K562 (cell line): ENCODE data around the gene CFAP251. TPM values are rescaled to one million over a fixed set of nuclear protein-coding genes. Genes with fewer than 3 reads are reported as not detected.
A peak's percentile ranks its signal among the peaks of the same experiment; 100 is the strongest.

ENCODE experiments used
- ATAC-seq: fragments of 200-7000 bp; cut with Tn5 transposase; 3 replicates; pipeline ENCODE4 v1.9.1; 2020; ENCODE audit warnings: moderate library complexity
- BruUV-seq: library from RNA; stranded (reverse); fragments of 400-500 nt; replicated peaks from 2 replicates; lab custom pipeline; 2021; lab: Mats Ljungman, UMichigan
- CTCF ChIA-PET: fragments of 300-600 bp; formaldehyde crosslinking; extraction: SDS; loops from one replicate; lab custom pipeline; 2021; ENCODE audit warnings: low intra/inter-chr PET ratio; lab: Yijun Ruan, JAX
- POLR2A ChIA-PET: fragments of 300-600, 350-650 bp; sonication (Branson Sonifier 250); formaldehyde crosslinking; extraction: SDS; loops from one replicate; lab custom pipeline; 2021; ENCODE audit warnings: antibody characterized with exemption, inconsistent platforms; lab: Yijun Ruan, JAX
- DNase-seq, 4 experiments: peaks; one replicate each; pipeline versions ENCODE4 v3.0.0 to v3.0.0-alpha.2; 2011 to 2018; ENCODE audit warnings: low spot score in 3 of 4, mixed read lengths in 3 of 4; ENCODE audit errors: extremely low read depth in 1 of 4
- FAIRE-seq: peaks from 2 replicates; lab custom pipeline; 2011; peaks lifted over from hg19 to GRCh38; lab: Jason Lieb, UNC
- H2AFZ ChIP-seq: 2 replicates; pipeline ENCODE4 v1.6.0; 2011; ENCODE audit warnings: low read depth, low read length, control low read depth, inconsistent platforms
- H3K27ac ChIP-seq: fragments of 200-600 bp; 3 replicates; pipeline ENCODE4 v1.8.0; 2011; ENCODE audit warnings: low read depth, mild to moderate bottlenecking, control low read depth, inconsistent platforms, low read length, moderate library complexity, mixed read lengths; ENCODE audit errors: extremely low read depth
- H3K27me3 ChIP-seq, 2 experiments: fragments of 300-600 bp in 1 of 2; 2 replicates in 1 of 2; 3 replicates in 1 of 2; pipeline versions ENCODE4 v1.6.0 to v1.8.0; 2011; ENCODE audit warnings: inconsistent platforms in 2 of 2, low read length in 2 of 2, mild to moderate bottlenecking in 1 of 2, mixed read lengths in 1 of 2, moderate library complexity in 1 of 2; ENCODE audit not compliant: control insufficient read depth in 2 of 2, insufficient read depth in 2 of 2
- H3K36me3 ChIP-seq: fragments of 300-600 bp; 3 replicates; pipeline ENCODE4 v1.8.0; 2011; ENCODE audit warnings: mild to moderate bottlenecking, low read length, inconsistent platforms; ENCODE audit not compliant: control insufficient read depth, insufficient read depth
- H3K4me1 ChIP-seq, 2 experiments: fragments of 200-600 bp in 1 of 2; replicated peaks in 1 of 2; 2 replicates in 1 of 2; 3 replicates in 1 of 2; pipeline versions ENCODE4 v1.5.1 to v1.8.0; 2011; ENCODE audit warnings: inconsistent platforms in 2 of 2, low read length in 2 of 2, mild to moderate bottlenecking in 1 of 2, mixed read lengths in 1 of 2, moderate library complexity in 1 of 2; ENCODE audit not compliant: control insufficient read depth in 2 of 2, insufficient read depth in 2 of 2
- H3K4me2 ChIP-seq: 2 replicates; pipeline ENCODE4 v1.6.1; 2011; ENCODE audit warnings: low read length, control low read depth, inconsistent platforms, mixed read lengths; ENCODE audit not compliant: insufficient read depth
- H3K4me3 ChIP-seq: fragments of 200-600 bp; sonication (generic), shearing (Covaris generic); 2 replicates; pipeline ENCODE4 v1.5.1; 2016; ENCODE audit warnings: control low read depth, inconsistent platforms
- H3K79me2 ChIP-seq: fragments of 200-600 bp; 3 replicates; pipeline ENCODE4 v1.8.0; 2011; ENCODE audit warnings: low read length, inconsistent platforms; ENCODE audit not compliant: control insufficient read depth, insufficient read depth
- H3K9ac ChIP-seq, 2 experiments: 2 replicates each; pipeline versions ENCODE4 v1.6.0 to v1.6.1; 2011; ENCODE audit warnings: low read depth in 2 of 2, low read length in 2 of 2, control low read depth in 1 of 2, inconsistent platforms in 1 of 2, mild to moderate bottlenecking in 1 of 2, mixed read lengths in 1 of 2; ENCODE audit not compliant: insufficient read depth in 1 of 2
- H3K9me1 ChIP-seq: one replicate; pipeline ENCODE4 v1.6.0; 2011; ENCODE audit warnings: inconsistent platforms, mild to moderate bottlenecking, low read length, moderate library complexity; ENCODE audit not compliant: control insufficient read depth, insufficient read depth
- H3K9me3 ChIP-seq: replicated peaks from 2 replicates; pipeline ENCODE4 v1.5.1; 2011; ENCODE audit warnings: low read depth, low read length, inconsistent platforms; ENCODE audit not compliant: control insufficient read depth, insufficient read depth
- H4K20me1 ChIP-seq: replicated peaks from 2 replicates; pipeline ENCODE4 v1.6.1; 2011; ENCODE audit warnings: low read length, inconsistent platforms, mixed read lengths; ENCODE audit not compliant: control insufficient read depth, insufficient read depth
- CBX3 ChIP-seq, 2 experiments: IDR thresholded peaks; 1 replicate in 1 of 2; 2 replicates in 1 of 2; pipeline ENCODE4 v1.6.1; 2012; ENCODE audit warnings: inconsistent platforms in 2 of 2, low read length in 2 of 2, borderline replicate concordance in 1 of 2, control low read depth in 1 of 2
- FOXJ2 ChIP-seq: fragments of 200-800 bp; sonication (Bioruptor generic); IDR thresholded peaks from 2 replicates; pipeline ENCODE4 v1.6.1; 2016; ENCODE audit warnings: missing genetic modification characterization, missing compliant biosample characterization
- HMG20A ChIP-seq: fragments of 450-650 bp; formaldehyde crosslinking; conservative IDR thresholded peaks from 2 replicates; pipeline ENCODE4 v1.4.0; 2020; ENCODE audit warnings: mild to moderate bottlenecking, mixed read lengths
- MAFG ChIP-seq: fragments of 450-650 bp; conservative IDR thresholded peaks from 2 replicates; pipeline ENCODE4 v1.6.1; 2016; ENCODE audit warnings: missing genetic modification characterization, missing compliant biosample characterization
- NFE2L1 ChIP-seq: fragments of 450-650 bp; IDR thresholded peaks from 2 replicates; pipeline ENCODE4 v1.6.1; 2016; ENCODE audit warnings: missing genetic modification characterization, low read depth, mild to moderate bottlenecking, missing compliant biosample characterization, moderate library complexity, borderline replicate concordance
- NFIC ChIP-seq: fragments of 450-650 bp; IDR thresholded peaks from 2 replicates; pipeline ENCODE4 v1.6.1; 2017; ENCODE audit warnings: mild to moderate bottlenecking, inconsistent platforms
- RBM25 ChIP-seq: fragments of 200-400 bp; formaldehyde crosslinking; IDR thresholded peaks from 2 replicates; pipeline ENCODE4 v1.6.1; 2018; ENCODE audit warnings: low read length, low read depth, moderate library complexity; ENCODE audit not compliant: severe bottlenecking
- SREBF2 ChIP-seq: sonication (generic); formaldehyde crosslinking; IDR thresholded peaks from 2 replicates; pipeline ENCODE4 v1.4.0; 2020; ENCODE audit warnings: mild to moderate bottlenecking, missing genetic modification reagents
- ZBTB8A ChIP-seq: fragments of 450-650 bp; IDR thresholded peaks from 2 replicates; pipeline ENCODE4 v1.6.1; 2018; ENCODE audit warnings: mild to moderate bottlenecking, moderate library complexity; ENCODE audit not compliant: partially characterized antibody
- ZNF274 ChIP-seq: IDR thresholded peaks from 2 replicates; pipeline ENCODE4 v1.6.1; 2011; ENCODE audit warnings: low read depth, mild to moderate bottlenecking, low read length, moderate library complexity, borderline replicate concordance
- ZNF408 ChIP-seq: fragments of 250-450 bp; sonication (Bioruptor Pico); IDR thresholded peaks from 2 replicates; pipeline ENCODE4 v1.4.0; 2020; ENCODE audit warnings: low read depth, mild to moderate bottlenecking, moderate library complexity
- ZNF507 ChIP-seq: conservative IDR thresholded peaks from 2 replicates; pipeline ENCODE4 v1.6.1; 2017; ENCODE audit warnings: missing genetic modification characterization, missing compliant biosample characterization
- ZNF561 ChIP-seq: fragments of 450-650 bp; formaldehyde crosslinking; conservative IDR thresholded peaks from 2 replicates; pipeline ENCODE4 v1.4.0; 2020; ENCODE audit warnings: mild to moderate bottlenecking, moderate library complexity
- WGBS: fragments of 100-300 bp; shearing (Covaris generic); methylation state at CpG from one replicate; pipeline ENCODE4 v1.1.6; 2016; ENCODE audit warnings: low coverage, mixed read lengths; ENCODE audit not compliant: insufficient coverage; ENCODE audit errors: missing lambda C conversion rate; 5-methylcytosine and 5-hydroxymethylcytosine counted together
- in situ Hi-C: fragments of 300-500 bp; cut with MboI; formaldehyde crosslinking; loops from 4 replicates; pipeline ENCODE4 v1.15.0; 2018; ENCODE audit warnings: inconsistent platforms, mixed read lengths
- intact Hi-C: fragments of 100-400 bp; cut with micrococcal nuclease; formaldehyde crosslinking; loops from 2 replicates; pipeline ENCODE4 v1.14.2; 2022
- polyA plus RNA-seq, 8 experiments: library from polyadenylated mRNA; depleted of rRNA in 4 of 8; stranded (reverse) in 5 of 8; unstranded in 3 of 8; fragments of >200 nt; fragmentation: Nextera tagmentation in 2 of 8; fragmentation: Illumina TruSeq in 1 of 8; extraction: Ambion mirVana in 2 of 8; extraction: Trizol in 1 of 8; gene quantifications; 2 replicates each; pipeline versions ENCODE4 v1.2.1 to v1.2.3, GENCODE V29; 2011 to 2014; ENCODE audit warnings: inconsistent platforms in 1 of 8, missing spikeins in 1 of 8
- total RNA-seq, 7 experiments: library from RNA; depleted of rRNA in 6 of 7; stranded (reverse); fragments of >200 nt in 6 of 7; fragmentation: Illumina TruSeq in 2 of 7; extraction: Trizol in 2 of 7; gene quantifications; 2 replicates each; pipeline versions ENCODE4 v1.2.1 to v1.2.3, GENCODE V29; 2011 to 2021; ENCODE audit warnings: low replicate concordance in 1 of 7

CFAP251 gene
- total and polyA plus RNA-seq, 9 of the 15 experiments (the other 6 are each of a cell fraction or from before 2014, with no cell fraction given) = 16.6 to 31.0 (median 19.1) TPM

DNA sequence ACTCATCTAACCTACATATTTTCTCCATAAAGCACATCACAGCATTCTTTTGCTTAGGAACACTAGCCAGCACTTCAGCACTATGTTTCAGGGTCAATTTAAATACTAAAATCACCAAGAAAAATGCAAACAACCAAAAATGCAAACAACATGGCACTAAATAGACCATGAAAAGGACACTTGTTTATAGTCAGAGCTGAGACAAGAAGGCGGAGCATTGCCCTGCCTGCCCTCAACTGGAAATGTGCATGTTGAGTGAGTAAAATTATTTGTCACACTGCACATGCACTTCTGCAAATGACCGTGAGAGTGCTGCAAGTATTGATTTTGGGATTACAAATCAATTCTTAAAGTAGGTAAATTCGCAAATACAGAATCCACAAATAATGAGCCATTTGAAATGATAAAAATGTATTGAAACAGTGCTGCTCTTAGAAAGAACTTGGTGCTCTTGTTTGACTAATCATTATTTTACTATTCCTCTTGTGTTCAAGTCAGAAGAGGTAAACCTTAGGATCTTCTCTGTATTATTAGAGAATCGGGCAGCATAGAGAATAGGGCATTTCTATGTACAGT, 34.8 kb downstream of the CFAP251 start:
- no TSS peak for BruUV-seq

DNA sequence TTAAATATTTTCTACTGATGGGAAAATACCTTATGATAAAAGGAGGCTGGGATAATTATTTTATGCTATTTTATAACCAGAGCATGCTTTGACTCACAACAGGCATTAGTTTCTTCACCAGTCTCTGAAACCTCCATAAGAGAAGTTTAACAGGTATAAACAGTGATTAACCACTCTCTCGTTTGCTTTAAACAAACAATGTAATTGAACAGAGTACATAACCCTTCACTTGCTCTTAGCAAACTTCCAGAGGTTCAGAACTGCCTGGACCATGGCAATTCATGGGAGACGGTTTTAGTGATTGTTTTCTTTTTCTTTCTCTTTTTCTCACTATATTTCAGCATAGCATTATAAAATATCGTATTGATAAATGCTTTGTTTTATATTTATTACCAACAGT, 35.3 kb downstream of the CFAP251 start:
- Histone ChIP-seq H3K4me3 (no peak overlapping the region), H3K79me2 (no peaks in the 10 kb centered on the region), H3K9me3 (no peaks in the 10 kb centered on the region), H3K4me1 (no peaks in the 10 kb centered on the region), H3K9ac (no peak overlapping the region), H3K27ac (no peak overlapping the region), H3K9me1 (no peaks in the 10 kb centered on the region), H4K20me1 (no peaks in the 10 kb centered on the region), H3K27me3 (no peaks in the 10 kb centered on the region), H2AFZ (no peak overlapping the region), H3K4me2 (no peak overlapping the region), H3K36me3 (peaks cover 15% of the 10 kb centered on the region)
- in situ Hi-C loops (no loop called here), intact Hi-C loops (no loop called here)
- TF ChIP-seq FOXJ2 (no peak), NFIC (no peak), ZNF274 (no peak), ZBTB8A (no peak), ZNF408 (CRISPR knock-in tag) (no peak), NFE2L1 (tag) (no peak), SREBF2 (CRISPR knock-in tag) (no peak), HMG20A (CRISPR knock-in tag) (no peak), MAFG (tag) (no peak)
- FAIRE-seq = no peak
- POLR2A ChIA-PET = no interaction called here
- no peak for ATAC-seq
- no TSS peak for BruUV-seq
- WGBS = 60% methylated on average over 3 of the region's 3 CpGs
- no peak for DNase-seq
- CTCF ChIA-PET = no interaction called here

More for the DNA sequence above, 34.8 kb downstream of the CFAP251 start:
- TF ChIP-seq ZNF507 (tag) = 0 out of 2 replicates have a peak, but pooled peaks have one; percentile 18
- no peak for TF ChIP-seq ZNF561 (CRISPR knock-in tag)
- TF ChIP-seq CBX3 (IDR thresholded peaks at IDR 0.05; ENCODE audit: borderline replicate concordance in 1 of 2, low read length in 2 of 2) = 0 out of 3 replicates have a peak, but pooled peaks of 1 of the 2 experiments have one; percentile 22
- peak; percentile 79 for TF ChIP-seq RBM25
- no peak overlapping the region for H3K27ac ChIP-seq
- no peak for FAIRE-seq
- H3K4me1 ChIP-seq = no peaks in the 10 kb centered on the region
- in situ Hi-C loops (no loop called here), intact Hi-C loops (no loop called here)
- ATAC-seq = no peak
- H3K9me3 ChIP-seq = no peaks in the 10 kb centered on the region
- 76% methylated on average over 4 of the region's 4 CpGs for WGBS
- no peak overlapping the region for H3K9ac ChIP-seq
- no peaks in the 10 kb centered on the region for H3K79me2 ChIP-seq
- no peak for DNase-seq
- no peaks in the 10 kb centered on the region for H3K9me1 ChIP-seq
- H3K27me3 ChIP-seq = no peaks in the 10 kb centered on the region
- H3K4me2 ChIP-seq = no peak overlapping the region
- ChIA-PET POLR2A (no interaction called here), CTCF (no interaction called here)
- no peak overlapping the region for H2AFZ ChIP-seq
- no peak overlapping the region for H3K4me3 ChIP-seq
- peaks cover 12% of the 10 kb centered on the region for H3K36me3 ChIP-seq
- no peaks in the 10 kb centered on the region for H4K20me1 ChIP-seq
